CD14-positive monocyte (primary cell): ENCODE data around the gene WFS1. TPM values are rescaled to one million over a fixed set of nuclear protein-coding genes. Genes with fewer than 3 reads are reported as not detected.

Source experiments
- DNase-seq, 3 donors: peaks; one replicate each; pipeline ENCODE4 v3.0.0-alpha.2; 2011 to 2022
- H2AFZ ChIP-seq: 2 replicates; pipeline ENCODE4 v1.6.0; 2012; ENCODE audit warnings: mild to moderate bottlenecking, low read depth, low read length, inconsistent platforms; ENCODE audit not compliant: insufficient read depth, poor library complexity, severe bottlenecking
- H3K27ac ChIP-seq, 2 donors: 1 replicate in 1 of 2; 2 replicates in 1 of 2; pipeline ENCODE4 v1.5.1; 2012 to 2013; ENCODE audit warnings: low read length in 2 of 2, control low read depth in 1 of 2, inconsistent platforms in 1 of 2, low read depth in 1 of 2, mild to moderate bottlenecking in 1 of 2
- H3K27me3 ChIP-seq, 2 donors: one replicate each; pipeline versions ENCODE4 v1.6.0 to v1.6.1; 2011 to 2013; ENCODE audit warnings: low read length in 2 of 2; ENCODE audit not compliant: control insufficient read depth in 2 of 2, insufficient read depth in 2 of 2
- H3K36me3 ChIP-seq, 2 donors: replicated peaks in 1 of 2; 1 replicate in 1 of 2; 2 replicates in 1 of 2; pipeline versions ENCODE4 v1.5.1 to v1.6.1; 2012 to 2013; ENCODE audit warnings: low read length in 2 of 2, control low read depth in 1 of 2, inconsistent platforms in 1 of 2, mild to moderate bottlenecking in 1 of 2; ENCODE audit not compliant: insufficient read depth in 2 of 2, control insufficient read depth in 1 of 2
- H3K4me1 ChIP-seq, 2 donors: 1 replicate in 1 of 2; 2 replicates in 1 of 2; pipeline versions ENCODE4 v1.5.1 to v1.6.1; 2012 to 2013; ENCODE audit warnings: low read length in 2 of 2, control low read depth in 1 of 2, inconsistent platforms in 1 of 2, mild to moderate bottlenecking in 1 of 2, moderate library complexity in 1 of 2; ENCODE audit not compliant: insufficient read depth in 2 of 2, control insufficient read depth in 1 of 2
- H3K4me2 ChIP-seq: replicated peaks from 2 replicates; pipeline ENCODE3; 2012; ENCODE audit warnings: low read length, moderate library complexity, mild to moderate bottlenecking; ENCODE audit not compliant: poor library complexity, severe bottlenecking; ENCODE audit errors: extremely low read depth
- H3K4me3 ChIP-seq, 3 experiments: fragments of 200-600 bp in 1 of 3; sonication (generic) in 1 of 3; replicated peaks in 1 of 3; 1 replicate in 2 of 3; 2 replicates in 1 of 3; pipeline ENCODE4 v1.5.1; 2011 to 2013; ENCODE audit warnings: low read length in 3 of 3, mild to moderate bottlenecking in 3 of 3, control low read depth in 2 of 3, low read depth in 2 of 3, inconsistent platforms in 1 of 3, moderate library complexity in 1 of 3
- H3K79me2 ChIP-seq: 2 replicates; pipeline ENCODE4 v1.6.0; 2012; ENCODE audit warnings: mild to moderate bottlenecking, control low read depth, inconsistent platforms, low read length, moderate library complexity; ENCODE audit not compliant: insufficient read depth
- H3K9ac ChIP-seq: 2 replicates; pipeline ENCODE4 v1.6.0; 2017; ENCODE audit warnings: low read length, mild to moderate bottlenecking; ENCODE audit not compliant: insufficient read depth, poor library complexity, severe bottlenecking
- H3K9me3 ChIP-seq, 2 donors: replicated peaks in 1 of 2; 1 replicate in 1 of 2; 2 replicates in 1 of 2; pipeline versions ENCODE4 v1.5.1 to v1.6.1; 2012 to 2013; ENCODE audit warnings: low read length in 2 of 2, control low read depth in 1 of 2; ENCODE audit not compliant: control insufficient read depth in 1 of 2, insufficient read depth in 1 of 2
- H4K20me1 ChIP-seq: 2 replicates; pipeline ENCODE4 v1.6.0; 2012; ENCODE audit warnings: mild to moderate bottlenecking, low read length, control low read depth, moderate library complexity; ENCODE audit not compliant: insufficient read depth
- H3K27ac Mint-ChIP-seq, 7 donors: one replicate each; pipeline ENCODE4 v1.8.0; 2020; ENCODE audit warnings: mild to moderate bottlenecking in 7 of 7, mixed read lengths in 7 of 7, moderate library complexity in 6 of 7, inconsistent platforms in 2 of 7
- H3K27me3 Mint-ChIP-seq, 3 donors: one replicate each; pipeline ENCODE4 v1.8.0; 2021 to 2022; ENCODE audit warnings: low read depth in 3 of 3, mild to moderate bottlenecking in 3 of 3, mixed read lengths in 3 of 3, moderate library complexity in 3 of 3, inconsistent platforms in 1 of 3
- H3K36me3 Mint-ChIP-seq, 2 donors: one replicate each; pipeline ENCODE4 v1.8.0; 2020; ENCODE audit warnings: mixed read lengths in 2 of 2, inconsistent platforms in 1 of 2, mild to moderate bottlenecking in 1 of 2
- H3K4me1 Mint-ChIP-seq: one replicate; pipeline ENCODE4 v1.8.0; 2020; ENCODE audit warnings: mild to moderate bottlenecking, mixed read lengths
- H3K4me3 Mint-ChIP-seq, 2 donors: one replicate each; pipeline ENCODE4 v1.8.0; 2020; ENCODE audit warnings: mild to moderate bottlenecking in 2 of 2, mixed read lengths in 2 of 2, moderate library complexity in 1 of 2
- H3K9me3 Mint-ChIP-seq, 7 donors: one replicate each; pipeline ENCODE4 v1.8.0; 2020 to 2022; ENCODE audit warnings: mixed read lengths in 7 of 7, mild to moderate bottlenecking in 6 of 7, moderate library complexity in 6 of 7, inconsistent platforms in 2 of 7
- CTCF ChIP-seq: fragments of 200-600 bp; IDR thresholded peaks from one replicate; pipeline ENCODE4 v1.8.0; 2022; ENCODE audit warnings: antibody characterized with exemption, mild to moderate bottlenecking
- WGBS: methylation state at CpG from one replicate; pipeline ENCODE4 v1.1.5; 2013; ENCODE audit warnings: missing lambda C conversion rate; ENCODE audit not compliant: insufficient coverage; 5-methylcytosine and 5-hydroxymethylcytosine counted together
- intact Hi-C, 2 donors: fragments of 100-400 bp; cut with micrococcal nuclease; formaldehyde crosslinking; loops; one replicate each; pipeline versions ENCODE4 v1.15.0 to v1.15.1; 2023
- polyA plus RNA-seq, 3 donors: library from polyadenylated mRNA; depleted of rRNA in 1 of 3; unstranded in 2 of 3; stranded (reverse) in 1 of 3; fragments of 300-500 nt in 2 of 3; fragments of >200 nt in 1 of 3; fragmentation: Illumina TruSeq in 2 of 3; gene quantifications; 1 replicate in 2 of 3; 2 replicates in 1 of 3; pipeline ENCODE4 v1.2.3, GENCODE V29; 2012 to 2021

Gene WFS1
- polyA plus RNA-seq, 3 donors, result 0.39 to 1.8 (median 0.93) TPM

GRCh38 chr4:6279582-6280289 lies 10.1 kb downstream of the WFS1 start:
- H4K20me1 ChIP-seq, result no peaks in the 10 kb centered on the region
- H3K9me3 ChIP-seq, result no peaks in the 10 kb centered on the region
- Mint-ChIP-seq H3K27ac (no peak overlapping the region), H3K9me3 (peaks cover 0 to 3% (median 0%) of the 10 kb centered on the region in 7 donors), H3K4me3 (no peak overlapping the region), H3K27me3 (peaks cover 18 to 31% (median 23%) of the 10 kb centered on the region in 3 donors), H3K4me1 (peaks cover 2% of the 10 kb centered on the region), H3K36me3 (no peaks in the 10 kb centered on the region)
- WGBS, result 75% methylated on average over 14 of the region's 14 CpGs
- H3K4me2 ChIP-seq, result no peak overlapping the region
- H3K4me1 ChIP-seq, result no peaks in the 10 kb centered on the region
- DNase-seq, result no peak
- H3K27me3 ChIP-seq, result peaks cover 0 to 2% of the 10 kb centered on the region in 2 donors
- H3K4me3 ChIP-seq, result no peak overlapping the region
- H3K36me3 ChIP-seq, result no peaks in the 10 kb centered on the region
- no peak overlapping the region for H2AFZ ChIP-seq
- H3K9ac ChIP-seq, result no peak overlapping the region
- no peaks in the 10 kb centered on the region for H3K79me2 ChIP-seq
- intact Hi-C loops, result no loop called here
- no peak for TF ChIP-seq CTCF
- no peak overlapping the region for H3K27ac ChIP-seq

GRCh38 chr4:6280365-6280996 lies 10.8 kb downstream of the WFS1 start:
- Mint-ChIP-seq H3K36me3 (no peaks in the 10 kb centered on the region), H3K9me3 (peaks cover 0 to 3% (median 0%) of the 10 kb centered on the region in 7 donors), H3K4me1 (peaks cover 2% of the 10 kb centered on the region), H3K4me3 (no peak overlapping the region), H3K27ac (no peak overlapping the region), H3K27me3 (peaks cover 20 to 31% (median 27%) of the 10 kb centered on the region in 3 donors)
- no peak for TF ChIP-seq CTCF
- intact Hi-C loops, result no loop called here
- no peak overlapping the region for H3K4me2 ChIP-seq
- H3K36me3 ChIP-seq, result no peaks in the 10 kb centered on the region
- no peak overlapping the region for H3K27ac ChIP-seq
- H2AFZ ChIP-seq, result no peak overlapping the region
- no peak for DNase-seq
- no peaks in the 10 kb centered on the region for H4K20me1 ChIP-seq
- no peaks in the 10 kb centered on the region for H3K4me1 ChIP-seq
- no peak overlapping the region for H3K4me3 ChIP-seq
- no peaks in the 10 kb centered on the region for H3K79me2 ChIP-seq
- H3K9ac ChIP-seq, result no peak overlapping the region
- WGBS, result 85% methylated on average over 6 of the region's 16 CpGs
- no peaks in the 10 kb centered on the region for H3K9me3 ChIP-seq
- peaks cover 0 to 2% of the 10 kb centered on the region in 2 donors for H3K27me3 ChIP-seq
